Stimulated activated CD8-positive, alpha-beta memory T cell treated with anti-CD3 and anti-CD28 coated beads, Interleukin-12 subunit alpha, Interleukin-12 subunit beta, amount 100 ng/mL, for 24 hours (primary cell): Measurements from ENCODE around the gene APCDD1.
"Not testable (repeated sequence)": the region's sequence is repeated elsewhere in the genome, so short reads cannot be mapped to it uniquely, and the experiment has no call there.

ENCODE experiments used
- DNase-seq: peaks from one replicate; pipeline ENCODE4 v3.0.0-alpha.2; 2020; ENCODE audit errors: extremely low read depth

The APCDD1 gene

DNA sequence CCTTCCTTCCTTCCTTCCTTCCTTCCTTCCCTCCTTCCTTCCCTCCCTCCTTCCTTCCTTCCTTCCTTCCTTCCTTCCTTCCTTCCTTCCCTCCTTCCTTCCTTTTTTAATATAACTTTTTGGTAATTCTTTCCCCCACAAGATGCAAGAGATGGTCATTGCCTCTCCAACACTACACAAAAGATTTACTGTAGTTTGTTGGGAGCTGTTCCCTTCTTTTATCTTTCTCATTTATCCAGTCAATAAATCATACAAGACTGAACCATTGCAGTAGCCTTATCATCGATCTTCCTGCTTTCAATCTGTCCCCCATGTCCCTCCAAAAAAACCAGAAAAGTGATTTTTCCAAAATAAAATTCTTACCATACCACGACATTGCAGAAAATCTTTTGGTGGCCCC, 8.2 kb downstream of the APCDD1 start:
- DNase-seq, result no peak

DNA sequence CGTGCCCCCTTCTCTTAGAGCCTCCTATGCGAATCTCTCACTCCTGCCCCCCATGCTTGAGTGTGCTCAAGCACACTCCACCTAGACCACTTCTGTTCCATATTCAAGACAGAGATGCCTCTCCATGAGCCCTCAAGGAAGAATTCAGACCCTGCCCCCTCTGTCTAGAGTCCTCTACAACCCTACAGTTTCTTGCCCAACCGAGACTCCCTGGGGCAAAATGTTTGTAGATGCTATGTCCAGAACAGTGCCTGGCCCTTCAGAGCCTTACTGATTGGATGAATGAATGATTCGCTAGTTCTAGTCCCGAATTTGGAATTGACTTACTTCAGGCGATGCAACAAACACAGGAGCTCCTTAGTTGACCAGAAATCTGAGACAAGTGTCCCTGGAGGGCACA, 8.7 kb downstream of the APCDD1 start:
- no peak for DNase-seq

DNA sequence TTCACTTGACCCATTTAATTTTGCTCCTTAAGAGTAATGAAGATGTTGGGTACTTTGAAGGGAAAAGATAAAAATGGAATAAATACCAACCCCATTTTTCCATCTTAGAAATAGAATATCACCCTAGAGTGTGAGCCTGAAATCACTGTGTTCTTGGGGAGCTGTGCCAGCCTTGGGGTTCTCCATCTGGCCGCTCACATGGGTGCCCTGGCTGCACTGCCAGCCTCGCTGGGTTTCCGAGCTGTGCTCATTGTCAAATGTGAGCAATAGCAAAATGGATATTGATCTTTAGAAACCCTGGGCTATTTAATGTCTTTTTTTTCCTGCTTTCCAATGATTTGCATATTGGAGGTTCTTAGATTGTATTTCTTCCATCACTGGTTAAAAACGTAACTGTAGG, 9.3 kb downstream of the APCDD1 start:
- no peak for DNase-seq

DNA sequence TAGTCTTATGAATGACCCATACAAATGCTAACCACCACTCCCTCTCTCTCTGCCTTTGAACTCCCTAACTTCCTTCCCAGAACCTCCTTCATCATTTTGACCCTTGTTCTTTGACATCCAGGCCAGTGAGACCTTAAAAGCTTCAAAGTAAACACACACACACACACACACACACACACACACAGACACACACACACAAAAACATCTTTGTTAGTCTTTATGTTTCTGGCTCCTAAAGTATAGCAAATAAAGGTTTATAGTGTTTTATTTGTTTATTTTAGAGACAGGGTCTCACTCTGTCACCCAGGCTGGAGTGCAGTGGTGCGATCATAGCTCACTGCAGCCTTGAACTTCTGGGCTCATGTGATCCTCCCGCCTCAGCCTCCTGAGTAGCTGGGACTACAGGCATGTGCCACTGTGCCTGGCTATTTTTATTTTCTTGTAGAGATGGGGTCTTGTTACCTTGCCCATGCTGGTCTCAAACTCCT, 9.8 kb downstream of the APCDD1 start:
- not testable (repeated sequence) for DNase-seq

DNA sequence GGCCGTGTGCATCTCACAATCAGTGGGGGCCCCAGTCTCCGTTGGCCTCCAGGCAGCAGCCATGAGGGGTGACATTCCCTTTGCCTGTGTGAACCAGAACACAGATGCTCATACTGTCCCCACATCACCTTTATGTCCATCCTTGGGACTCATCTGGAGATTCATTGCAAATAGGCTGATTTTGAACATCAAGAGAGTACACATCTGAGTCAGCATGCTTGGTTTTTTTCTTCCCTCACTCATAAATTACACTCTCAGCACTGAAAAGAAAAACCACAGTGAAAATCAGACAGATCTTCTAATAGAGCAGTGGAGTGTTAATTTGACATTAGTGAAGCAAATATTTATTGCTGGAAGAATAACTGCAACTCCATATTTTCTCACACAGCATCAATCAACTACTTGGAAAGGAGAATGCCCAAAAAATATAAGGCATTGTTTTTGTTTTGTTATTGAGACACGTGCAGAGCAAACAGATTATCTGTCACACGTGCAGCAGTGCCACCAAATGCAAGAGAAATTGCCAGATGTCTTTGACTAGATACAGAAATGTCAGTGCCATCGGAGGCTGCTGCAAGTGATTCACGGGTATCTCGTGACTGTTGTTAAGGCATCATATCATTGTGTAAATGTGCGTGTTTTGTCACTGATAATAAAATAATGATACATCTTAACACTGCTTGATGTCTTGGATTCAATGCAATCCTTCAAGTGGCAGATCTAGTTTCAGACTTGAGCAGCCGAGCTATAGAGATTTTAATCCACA, 10.9 kb downstream of the APCDD1 start:
- no peak for DNase-seq

DNA sequence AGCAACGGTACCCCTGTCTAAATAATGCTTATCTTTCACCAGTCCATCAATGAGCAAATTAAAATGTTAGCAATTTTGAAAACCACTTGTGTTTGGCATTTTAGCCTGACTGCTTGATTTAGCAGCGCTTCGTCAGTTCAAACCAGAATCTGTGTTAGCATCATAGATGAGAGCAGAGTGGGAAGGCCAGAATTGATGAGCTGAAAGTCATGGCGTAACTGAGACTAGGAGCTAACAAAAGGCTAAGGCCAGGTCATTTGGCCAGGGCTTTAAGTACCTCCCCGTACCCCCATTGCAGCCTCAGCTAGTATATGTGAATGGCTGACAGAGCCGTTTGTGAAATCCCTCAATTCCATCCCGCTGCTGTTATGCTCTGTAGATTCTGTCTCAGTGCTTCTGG, 16.0 kb downstream of the APCDD1 start:
- no peak for DNase-seq

DNA sequence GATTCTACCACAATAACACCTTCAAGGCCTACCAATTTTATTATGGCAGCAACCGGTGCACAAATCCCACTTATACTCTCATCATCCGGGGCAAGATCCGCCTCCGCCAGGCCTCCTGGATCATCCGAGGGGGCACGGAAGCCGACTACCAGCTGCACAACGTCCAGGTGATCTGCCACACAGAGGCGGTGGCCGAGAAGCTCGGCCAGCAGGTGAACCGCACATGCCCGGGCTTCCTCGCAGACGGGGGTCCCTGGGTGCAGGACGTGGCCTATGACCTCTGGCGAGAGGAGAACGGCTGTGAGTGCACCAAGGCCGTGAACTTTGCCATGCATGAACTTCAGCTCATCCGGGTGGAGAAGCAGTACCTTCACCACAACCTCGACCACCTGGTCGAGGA, 17.1 kb downstream of the APCDD1 start:
- DNase-seq, result no peak

DNA sequence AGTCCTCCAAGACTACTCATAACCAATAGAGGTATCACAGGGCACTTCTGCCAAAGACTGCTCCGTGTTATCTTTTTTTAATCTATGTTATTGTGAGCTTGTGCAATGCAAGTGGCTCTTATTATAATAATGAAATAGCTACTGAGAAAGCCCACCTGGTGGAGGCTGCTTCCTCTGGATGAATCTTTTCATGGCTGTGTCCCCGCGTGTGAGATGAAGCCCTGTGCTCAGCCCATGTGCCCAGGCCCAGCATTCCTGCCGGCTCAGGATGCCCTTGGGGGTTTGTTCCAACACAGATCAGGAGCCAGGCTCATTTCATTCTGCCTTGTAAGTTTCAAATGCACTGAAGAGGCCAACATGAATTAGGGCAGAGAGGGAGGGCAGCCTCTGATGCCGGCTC, 18.7 kb downstream of the APCDD1 start:
- DNase-seq, result no peak

DNA sequence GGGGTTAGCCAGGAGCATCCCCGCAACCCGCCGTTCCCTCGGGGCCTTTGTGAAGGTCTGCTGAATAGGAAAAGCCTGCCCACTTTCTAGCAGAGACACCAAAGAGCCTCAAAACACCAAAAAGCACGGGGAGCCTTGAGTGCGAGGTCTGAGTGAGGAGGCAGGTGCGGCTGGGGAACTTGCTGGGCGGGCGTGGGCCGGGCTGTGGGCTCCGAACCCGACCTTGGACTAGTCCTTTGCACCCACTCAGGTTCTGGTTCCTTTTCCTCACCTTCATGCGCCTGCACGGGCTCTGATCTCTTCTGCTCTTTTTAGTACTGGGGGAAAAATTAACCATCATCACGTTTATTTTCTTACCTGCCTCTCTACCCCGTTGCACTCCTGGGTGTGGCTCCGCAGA, 19.9 kb downstream of the APCDD1 start:
- DNase-seq, result no peak

DNA sequence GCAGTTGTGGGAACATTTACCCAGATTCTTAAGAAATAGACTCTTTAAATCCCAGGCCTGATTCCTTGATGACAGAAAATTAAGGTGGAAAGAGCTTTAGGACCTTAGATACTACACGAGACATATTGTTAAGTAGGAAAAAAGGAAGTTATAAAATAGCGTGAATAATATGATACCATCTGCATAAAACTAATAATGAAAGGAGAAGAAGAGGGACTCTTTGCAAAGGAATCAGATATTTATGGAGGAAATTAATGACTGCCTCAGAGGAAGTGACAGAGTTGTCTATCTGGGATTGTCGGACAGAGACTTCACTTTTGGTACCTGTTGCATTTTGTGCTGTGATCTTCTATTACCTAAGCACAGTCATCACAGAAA, 20.8 kb downstream of the APCDD1 start:
- DNase-seq, result no peak

DNA sequence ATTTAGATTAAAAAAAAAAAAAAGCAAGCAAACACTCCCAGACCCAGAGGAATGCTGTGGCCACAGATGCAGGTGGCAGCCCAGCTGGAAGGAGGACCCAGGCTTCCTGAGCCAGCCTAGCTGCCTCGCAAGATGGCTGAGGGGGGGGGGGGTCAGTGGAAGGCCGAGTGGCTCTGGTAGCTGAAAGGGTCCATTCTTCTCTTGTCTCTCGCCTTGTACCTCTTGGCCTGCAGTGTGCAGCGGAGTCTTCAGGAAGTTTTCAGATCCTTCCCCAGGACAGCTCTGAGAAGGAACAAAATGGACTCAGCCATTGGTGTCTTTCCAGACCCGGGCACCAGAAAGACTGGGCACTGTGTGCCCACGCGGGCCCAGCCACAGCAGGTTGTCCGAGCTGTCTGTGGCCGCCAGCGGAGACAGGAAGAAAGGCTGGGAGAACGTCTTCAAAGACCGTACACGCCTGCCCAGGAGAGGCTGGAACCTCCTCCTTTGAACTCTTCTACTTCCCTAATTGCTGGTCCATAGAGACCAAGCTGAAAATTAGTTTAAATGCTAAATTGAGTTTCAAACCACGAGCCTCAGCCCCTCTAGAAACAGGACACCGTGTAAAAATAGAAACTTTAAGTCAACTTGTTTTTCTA, 21.3 kb downstream of the APCDD1 start:
- DNase-seq, result no peak

DNA sequence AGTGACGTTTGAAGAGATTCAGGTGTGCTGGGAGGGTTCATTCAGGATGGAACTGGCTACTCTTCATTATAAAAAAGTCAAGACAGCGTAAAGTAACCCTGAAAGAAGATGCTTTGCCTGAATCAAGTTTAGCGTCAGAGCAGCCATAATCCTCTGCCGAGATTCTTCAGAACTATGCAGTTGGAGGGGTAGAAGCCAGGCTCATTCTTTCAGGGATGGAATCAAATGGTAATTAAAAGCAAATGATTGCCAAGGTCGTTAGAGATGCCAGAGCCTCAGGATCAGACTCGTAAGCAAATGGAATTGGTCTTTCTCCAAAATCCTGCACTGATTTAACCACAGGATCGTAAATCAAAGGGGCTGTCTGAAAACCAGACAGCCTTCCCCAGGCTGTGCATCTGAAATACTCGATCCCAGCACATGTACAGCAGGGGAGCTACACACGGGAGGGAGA, 21.9 kb downstream of the APCDD1 start:
- no peak for DNase-seq

DNA sequence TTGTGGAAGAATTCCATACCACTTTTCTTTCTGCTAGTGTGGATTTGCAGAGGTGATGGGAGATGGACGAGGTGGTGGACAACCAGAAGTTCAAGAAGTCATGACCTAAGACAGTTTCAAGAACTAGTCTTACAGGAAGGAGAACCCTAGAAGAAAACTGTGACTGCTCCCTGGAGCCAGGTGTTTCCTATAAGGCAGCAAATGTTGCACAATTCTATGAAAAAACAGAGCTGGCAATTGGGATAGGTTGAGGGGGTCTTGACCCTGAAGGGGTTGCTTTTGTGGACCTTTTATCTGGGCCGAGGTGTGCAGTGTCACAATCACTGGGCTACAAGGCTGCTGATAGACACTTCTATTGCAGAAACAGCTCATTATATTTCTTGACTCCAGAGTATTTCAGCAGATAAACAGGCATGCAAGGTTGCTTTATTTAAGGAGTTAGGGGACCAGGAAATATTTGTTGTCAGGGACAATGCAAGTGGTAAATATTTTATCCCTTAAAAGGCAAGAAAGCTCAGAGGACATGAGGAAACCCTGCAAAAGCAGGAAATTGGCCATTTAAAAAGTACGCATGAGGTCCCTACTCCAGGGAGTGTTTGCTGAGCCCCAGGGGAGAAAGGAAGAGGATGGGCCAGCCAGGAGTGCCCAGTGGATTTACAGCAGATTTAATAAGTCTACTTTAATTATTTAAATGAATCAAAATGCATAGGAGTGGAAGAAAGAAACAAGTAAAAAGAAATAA, 22.9 kb downstream of the APCDD1 start:
- no peak for DNase-seq

DNA sequence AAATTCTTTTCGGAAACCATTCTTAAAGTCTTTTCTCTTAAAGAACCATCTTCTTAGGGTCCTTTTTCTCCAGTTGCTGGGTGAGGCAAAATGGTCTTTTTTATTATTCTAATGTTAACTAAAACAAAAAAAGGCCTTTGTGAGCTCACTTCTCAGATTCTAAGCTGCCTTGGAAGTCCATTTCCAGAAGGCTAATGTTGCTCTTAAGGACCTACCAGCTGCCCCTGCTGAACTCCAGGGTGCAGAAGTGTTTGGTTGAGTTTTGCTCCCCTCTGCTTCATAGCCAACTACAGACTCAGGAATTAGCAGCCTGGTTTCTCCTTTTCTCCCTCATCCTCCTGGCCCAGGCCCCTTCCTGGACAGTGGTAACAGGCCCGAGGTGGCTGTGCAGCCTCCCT, 23.4 kb downstream of the APCDD1 start:
- no peak for DNase-seq

DNA sequence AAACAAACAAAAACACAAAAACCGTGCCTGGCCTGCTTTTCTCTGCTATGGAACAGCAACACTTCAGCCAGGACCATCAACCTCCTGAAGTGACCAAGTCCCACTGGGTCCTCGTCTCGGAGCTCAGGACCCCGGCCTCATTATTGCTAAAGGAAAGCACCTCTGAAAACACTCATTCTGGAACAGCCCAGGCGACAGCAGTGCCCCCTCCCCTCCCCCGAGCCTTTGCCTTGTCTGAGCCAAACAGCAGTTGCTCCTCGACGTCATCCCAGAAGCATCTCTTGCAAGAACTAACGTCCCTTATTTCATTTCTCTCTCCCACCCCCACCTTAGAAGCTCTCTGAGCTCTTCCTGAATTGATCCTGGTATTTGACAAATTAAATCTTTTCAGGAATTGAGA, 27.4 kb downstream of the APCDD1 start:
- DNase-seq, result no peak

DNA sequence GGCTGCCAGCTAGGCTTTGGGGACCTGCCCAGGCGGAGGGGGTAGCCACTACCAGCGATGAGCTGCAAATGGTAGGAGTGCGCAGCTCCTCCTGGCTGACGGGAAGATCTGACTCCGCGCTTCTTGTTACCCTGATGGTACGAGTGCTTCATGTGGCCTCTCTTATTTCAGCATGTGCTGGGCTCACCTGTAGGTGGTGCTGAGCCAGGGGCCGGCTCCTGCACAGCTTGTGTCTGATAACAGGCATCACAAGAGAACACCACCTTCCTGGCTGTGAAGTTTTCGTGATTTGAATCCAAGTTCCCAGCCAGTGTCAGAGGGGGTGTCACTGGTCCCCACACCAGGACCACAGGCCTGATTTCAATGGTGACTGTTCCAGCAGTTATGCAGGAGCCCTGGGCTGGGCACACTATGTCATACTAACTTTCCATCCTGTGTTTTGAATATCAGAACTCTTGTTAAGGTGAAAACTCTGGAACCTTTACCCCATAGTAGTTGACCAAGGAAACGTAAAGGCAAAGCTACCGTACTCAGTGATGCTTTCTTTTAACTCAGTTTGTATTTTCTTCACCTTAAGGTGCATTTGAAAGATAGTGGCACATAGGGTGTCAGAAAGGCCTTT, 28.0 kb downstream of the APCDD1 start:
- DNase-seq, result no peak

DNA sequence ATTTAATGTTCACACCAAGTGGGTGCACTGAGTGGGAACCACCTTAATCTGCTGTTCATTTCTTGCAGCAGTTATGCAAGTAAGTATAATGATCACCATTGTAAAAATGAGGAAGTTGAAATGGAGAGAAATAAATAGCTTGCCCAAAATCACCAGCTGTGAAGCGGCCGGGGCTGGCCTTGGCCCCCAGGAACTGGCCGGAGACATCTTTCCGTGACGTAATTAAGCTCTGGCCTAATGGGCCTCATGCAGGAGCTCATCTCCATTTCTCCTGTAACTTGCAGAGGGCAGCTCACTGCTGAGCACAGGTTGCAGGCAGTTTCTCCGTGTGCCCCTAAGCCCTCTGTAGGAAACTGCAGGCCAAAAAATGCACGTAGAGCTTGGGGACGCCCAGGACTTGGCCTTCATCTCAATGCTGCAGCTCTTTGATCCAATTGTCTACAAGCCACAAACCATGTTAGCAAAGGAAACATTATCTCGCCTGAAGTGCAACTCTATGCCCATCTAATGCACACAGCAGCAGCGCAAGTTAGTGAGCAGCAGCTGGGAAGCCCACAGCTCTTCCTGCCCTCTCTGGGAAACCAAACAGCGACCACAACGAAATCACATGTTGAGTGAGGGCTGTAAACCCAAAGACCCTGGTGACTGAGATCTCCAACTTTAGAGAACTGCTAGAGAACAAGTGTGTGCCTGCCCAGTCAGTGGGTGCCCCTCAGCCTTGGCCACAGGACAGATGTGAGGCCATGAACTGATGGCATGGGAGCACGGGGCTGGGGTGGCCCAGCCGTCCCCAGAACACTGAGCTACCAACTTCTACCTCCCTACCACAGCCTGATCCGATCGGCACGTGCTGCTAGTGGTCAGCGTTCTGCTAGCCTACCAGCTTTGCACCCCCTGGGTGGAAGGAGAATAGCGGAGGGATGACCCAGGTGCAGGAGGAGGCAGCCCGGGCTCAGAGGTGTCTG, 28.8 kb downstream of the APCDD1 start:
- no peak for DNase-seq

DNA sequence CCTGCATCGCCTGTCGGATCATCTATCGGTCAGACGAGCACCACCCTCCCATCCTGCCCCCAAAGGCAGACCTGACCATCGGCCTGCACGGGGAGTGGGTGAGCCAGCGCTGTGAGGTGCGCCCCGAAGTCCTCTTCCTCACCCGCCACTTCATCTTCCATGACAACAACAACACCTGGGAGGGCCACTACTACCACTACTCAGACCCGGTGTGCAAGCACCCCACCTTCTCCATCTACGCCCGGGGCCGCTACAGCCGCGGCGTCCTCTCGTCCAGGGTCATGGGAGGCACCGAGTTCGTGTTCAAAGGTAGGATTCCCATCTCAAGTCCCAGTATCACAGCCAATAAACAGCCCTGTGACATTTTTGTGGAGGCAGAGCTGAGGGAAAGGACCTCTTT, 31.0 kb downstream of the APCDD1 start:
- DNase-seq, result no peak

DNA sequence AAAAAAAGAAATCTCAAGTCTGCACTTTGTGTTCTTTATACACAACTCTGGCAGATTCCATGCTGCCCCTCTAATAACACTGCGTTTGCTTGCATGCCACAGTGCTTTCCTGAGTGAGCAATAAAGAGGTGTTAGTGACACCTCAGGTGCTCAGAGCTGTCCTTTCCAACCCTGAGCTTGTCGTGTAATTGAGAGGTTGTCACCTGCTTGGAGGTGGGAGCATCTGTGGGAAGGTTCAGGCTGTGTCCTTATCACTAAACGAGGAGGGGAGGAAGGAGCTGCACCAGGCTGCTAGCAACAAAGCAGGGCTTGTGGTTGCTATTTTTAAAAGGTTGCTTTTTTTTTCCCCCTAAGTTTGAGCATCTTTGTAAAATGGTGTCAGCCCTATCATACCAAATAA, 31.9 kb downstream of the APCDD1 start:
- no peak for DNase-seq

DNA sequence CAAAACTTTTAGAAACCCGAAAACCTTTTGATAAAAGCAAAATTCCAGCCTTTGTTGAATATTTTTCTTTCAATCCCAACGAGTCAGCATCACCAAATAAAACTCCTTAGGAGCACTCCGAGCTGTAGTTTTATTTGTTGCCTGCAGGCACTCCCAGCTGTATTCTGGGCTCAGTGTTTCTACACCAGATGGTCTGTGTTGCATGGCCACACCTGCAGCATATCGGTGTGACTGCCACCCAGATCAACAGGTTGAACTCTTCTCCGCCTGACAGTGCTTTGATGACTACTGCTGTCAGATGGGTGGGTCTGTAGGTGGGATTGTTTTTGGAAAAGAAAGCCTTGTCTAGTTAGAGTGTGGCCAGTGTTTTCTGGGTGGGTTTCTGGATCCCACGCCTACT, 32.7 kb downstream of the APCDD1 start:
- no peak for DNase-seq

DNA sequence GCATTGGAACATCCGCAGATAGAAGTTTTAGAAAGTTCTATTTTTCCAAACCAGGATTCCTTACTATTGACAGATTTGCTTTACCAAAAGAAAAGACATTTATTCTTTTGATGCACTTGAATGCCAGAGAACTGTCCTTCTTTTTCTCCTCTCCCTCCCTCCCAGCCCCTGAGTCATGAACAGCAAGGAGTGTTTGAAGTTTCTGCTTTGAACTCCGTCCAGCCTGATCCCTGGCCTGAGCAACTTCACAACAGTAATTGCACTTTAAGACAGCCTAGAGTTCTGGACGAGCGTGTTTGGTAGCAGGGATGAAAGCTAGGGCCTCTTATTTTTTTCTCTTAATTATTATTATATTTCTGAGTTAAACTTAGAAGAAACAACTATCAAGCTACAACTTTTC, 33.6 kb downstream of the APCDD1 start:
- no peak for DNase-seq
